ENCODE results near the gene TRAPPC12.

Gene TRAPPC12

GRCh38 chr2:3421580-3421979 is 42.1 kb downstream of the TRAPPC12 start:
- Histone ChIP-seq H3K36me3 (ENCODE audit: insufficient read depth) (no peaks in the 10 kb centered on the region), H2AFZ (ENCODE audit: low read depth) (no peak overlapping the region), H3K4me2 (no peak overlapping the region), H3K79me2 (ENCODE audit: insufficient read depth, low read depth) (no peaks in the 10 kb centered on the region), H3K27ac (no peak overlapping the region), H3K27me3 (ENCODE audit: insufficient read depth, low read depth) (no peaks in the 10 kb centered on the region), H3K4me1 (ENCODE audit: low read depth, poor library complexity, severe bottlenecking) (no peaks in the 10 kb centered on the region), H3K4me3 (IDR thresholded peaks at IDR 0.05; ENCODE audit: insufficient read depth, low read depth, low read length) (no peak overlapping the region), H4K20me1 (ENCODE audit: insufficient read depth) (no peaks in the 10 kb centered on the region), H3K9ac (no peak overlapping the region)
- TF ChIP-seq CTCF (conservative IDR thresholded peaks at IDR 0.05; ENCODE audit: low read depth, low read length): no peak

DNA sequence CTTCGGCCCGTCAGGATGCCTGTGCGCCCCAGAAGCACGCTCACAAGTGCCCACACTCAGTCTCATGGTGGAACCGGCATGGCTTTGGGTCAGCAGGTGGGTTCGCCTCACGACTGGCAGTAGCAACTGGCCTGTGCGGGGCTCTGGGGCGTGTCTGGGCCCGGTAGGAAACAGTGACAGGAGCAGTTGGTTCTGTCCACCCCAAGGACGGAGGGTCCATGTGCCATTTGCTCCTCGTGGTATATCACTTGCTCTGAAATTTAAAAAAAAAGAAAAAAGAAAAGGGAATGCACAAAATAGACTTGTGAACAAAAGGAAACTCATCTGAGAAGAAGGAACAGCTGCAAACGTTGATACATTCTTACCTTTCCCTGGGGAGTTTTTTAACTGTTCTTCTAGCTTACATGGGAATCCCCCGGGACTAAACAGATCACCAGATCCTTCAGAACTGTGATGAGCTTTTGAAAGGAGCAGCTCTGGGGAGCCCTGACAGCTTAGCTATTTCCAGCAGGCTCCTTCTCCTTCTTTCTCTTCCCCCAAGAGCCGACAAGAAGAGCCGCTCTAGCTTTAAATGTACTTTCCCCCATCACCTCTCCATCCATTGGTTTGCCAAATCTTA is 42.8 kb downstream of the TRAPPC12 start:
- Histone ChIP-seq H3K4me1 (ENCODE audit: low read depth, poor library complexity, severe bottlenecking) (no peaks in the 10 kb centered on the region), H3K4me3 (IDR thresholded peaks at IDR 0.05; ENCODE audit: insufficient read depth, low read depth, low read length) (no peak overlapping the region), H3K79me2 (ENCODE audit: insufficient read depth, low read depth) (no peaks in the 10 kb centered on the region), H3K4me2 (no peak overlapping the region), H3K27ac (no peak overlapping the region), H3K9ac (no peak overlapping the region), H3K36me3 (ENCODE audit: insufficient read depth) (no peaks in the 10 kb centered on the region), H3K27me3 (ENCODE audit: insufficient read depth, low read depth) (no peaks in the 10 kb centered on the region), H2AFZ (ENCODE audit: low read depth) (no peak overlapping the region), H4K20me1 (ENCODE audit: insufficient read depth) (no peaks in the 10 kb centered on the region)
- TF ChIP-seq CTCF (conservative IDR thresholded peaks at IDR 0.05; ENCODE audit: low read depth, low read length): no peak

GRCh38 chr2:3423492-3424170 is 44.1 kb downstream of the TRAPPC12 start:
- Histone ChIP-seq H4K20me1 (ENCODE audit: insufficient read depth) (no peaks in the 10 kb centered on the region), H3K27me3 (ENCODE audit: insufficient read depth, low read depth) (no peaks in the 10 kb centered on the region), H3K4me1 (ENCODE audit: low read depth, poor library complexity, severe bottlenecking) (no peaks in the 10 kb centered on the region), H3K79me2 (ENCODE audit: insufficient read depth, low read depth) (no peaks in the 10 kb centered on the region), H3K27ac (no peak overlapping the region), H3K4me3 (IDR thresholded peaks at IDR 0.05; ENCODE audit: insufficient read depth, low read depth, low read length) (no peak overlapping the region), H3K4me2 (no peak overlapping the region), H2AFZ (ENCODE audit: low read depth) (no peak overlapping the region), H3K9ac (no peak overlapping the region), H3K36me3 (ENCODE audit: insufficient read depth) (no peaks in the 10 kb centered on the region)
- peak; percentile 79 for TF ChIP-seq CTCF (conservative IDR thresholded peaks at IDR 0.05; ENCODE audit: low read depth, low read length)

- TF ChIP-seq CTCF (conservative IDR thresholded peaks at IDR 0.05; ENCODE audit: low read depth, low read length): peak; percentile 34
- H3K4me3 ChIP-seq (IDR thresholded peaks at IDR 0.05; ENCODE audit: insufficient read depth, low read depth, low read length): no peak overlapping the region
- no peak overlapping the region for H2AFZ ChIP-seq (ENCODE audit: low read depth)
- H3K27me3 ChIP-seq (ENCODE audit: insufficient read depth, low read depth): no peaks in the 10 kb centered on the region
- H3K4me1 ChIP-seq (ENCODE audit: low read depth, poor library complexity, severe bottlenecking): no peaks in the 10 kb centered on the region
- H3K9ac ChIP-seq: no peak overlapping the region
- H3K79me2 ChIP-seq (ENCODE audit: insufficient read depth, low read depth): no peaks in the 10 kb centered on the region
- H3K36me3 ChIP-seq (ENCODE audit: insufficient read depth): no peaks in the 10 kb centered on the region
- no peaks in the 10 kb centered on the region for H4K20me1 ChIP-seq (ENCODE audit: insufficient read depth)
- no peak overlapping the region for H3K4me2 ChIP-seq
- no peak overlapping the region for H3K27ac ChIP-seq
Observed at GRCh38 chr2:3424171-3424795, 44.8 kb downstream of the TRAPPC12 start.
